ENCODE results near the gene ATP1A4. TPM values are rescaled to one million over a fixed set of nuclear protein-coding genes. Genes with fewer than 3 reads are reported as not detected.
"Not testable (repeated sequence)": the region's sequence is repeated elsewhere in the genome, so short reads cannot be mapped to it uniquely, and the experiment has no call there.

ATP1A4 gene
- total and polyA plus RNA-seq, 4 donors = not detected

DNA sequence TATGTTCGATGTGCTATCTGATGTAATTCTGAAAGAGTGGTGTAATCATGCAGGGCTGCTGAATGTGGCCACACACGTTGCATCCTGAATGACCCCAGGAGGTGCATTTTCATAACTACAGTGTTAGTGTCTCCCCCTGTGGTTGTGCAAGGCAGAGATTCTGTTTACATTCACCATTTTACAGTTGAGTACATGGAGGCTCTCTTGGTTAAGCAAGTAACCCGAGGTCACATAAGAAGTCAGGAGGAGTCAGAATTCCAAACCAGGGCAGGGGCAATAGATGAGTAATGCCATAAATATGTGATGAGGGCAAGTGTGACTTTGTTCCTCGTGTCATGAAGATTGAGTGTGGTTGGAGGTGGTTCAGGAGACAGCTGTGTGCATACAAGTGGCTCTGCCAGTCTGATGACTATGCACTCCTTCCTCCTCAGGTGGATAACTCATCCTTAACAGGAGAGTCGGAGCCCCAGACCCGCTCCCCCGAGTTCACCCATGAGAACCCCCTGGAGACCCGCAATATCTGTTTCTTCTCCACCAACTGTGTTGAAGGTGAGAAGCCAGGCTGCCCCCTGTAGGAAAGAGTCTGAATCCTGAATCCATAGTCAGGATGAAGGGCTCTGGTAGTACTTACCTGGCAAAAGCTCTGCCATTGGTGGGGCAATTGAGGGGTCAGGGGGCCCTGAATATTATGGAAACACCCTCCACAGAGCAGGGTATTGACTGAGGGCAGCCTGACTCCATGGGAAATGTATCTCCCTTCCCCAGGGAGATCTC is 26.5 kb upstream of the ATP1A4 start:
- no peaks in the 10 kb centered on the region for H3K36me3 ChIP-seq (ENCODE audit: control insufficient read depth in 4 of 4, insufficient read depth in 3 of 4, low read depth in 1 of 4, low read length in 3 of 4)
- no peak overlapping the region for H3K4me3 ChIP-seq (ENCODE audit: low read depth in 1 of 3, low read length in 3 of 3)
- H3K4me1 ChIP-seq (ENCODE audit: control insufficient read depth in 4 of 4, insufficient read depth in 4 of 4, low read length in 3 of 4) = no peaks in the 10 kb centered on the region
- no peak overlapping the region for H3K9ac ChIP-seq (ENCODE audit: low read depth in 1 of 2, low read length in 2 of 2)
- no peaks in the 10 kb centered on the region for H3K27me3 ChIP-seq (ENCODE audit: control insufficient read depth in 4 of 4, insufficient read depth in 4 of 4, low read length in 3 of 4)
- TF ChIP-seq ZBTB33 (IDR thresholded peaks at IDR 0.05) = no peak
- no peaks in the 10 kb centered on the region for H3K9me3 ChIP-seq (ENCODE audit: control insufficient read depth in 4 of 4, low read length in 3 of 4)
- H3K27ac ChIP-seq (ENCODE audit: low read depth in 1 of 2, low read length in 2 of 2) = no peak overlapping the region
- no peak for DNase-seq (ENCODE audit: low spot score)
- 86% methylated on average over 8 of the region's 8 CpGs for WGBS

GRCh38 chr1:160125746-160126145 is 25.7 kb upstream of the ATP1A4 start:
- H3K4me3 ChIP-seq (ENCODE audit: low read depth in 1 of 3, low read length in 3 of 3) = no peak overlapping the region
- H3K27me3 ChIP-seq (ENCODE audit: control insufficient read depth in 4 of 4, insufficient read depth in 4 of 4, low read length in 3 of 4) = no peaks in the 10 kb centered on the region
- no peaks in the 10 kb centered on the region for H3K36me3 ChIP-seq (ENCODE audit: control insufficient read depth in 4 of 4, insufficient read depth in 3 of 4, low read depth in 1 of 4, low read length in 3 of 4)
- no peaks in the 10 kb centered on the region for H3K9me3 ChIP-seq (ENCODE audit: control insufficient read depth in 4 of 4, low read length in 3 of 4)
- DNase-seq (ENCODE audit: low spot score) = no peak
- no peak overlapping the region for H3K9ac ChIP-seq (ENCODE audit: low read depth in 1 of 2, low read length in 2 of 2)
- TF ChIP-seq TAF1 (conservative IDR thresholded peaks at IDR 0.05) (no peak), JUND (IDR thresholded peaks at IDR 0.05) (no peak), REST (IDR thresholded peaks at IDR 0.05) (no peak), HNF4A (conservative IDR thresholded peaks at IDR 0.05) (no peak), FOXA1 (IDR thresholded peaks at IDR 0.05) (no peak), EGR1 (IDR thresholded peaks at IDR 0.05; ENCODE audit: low read depth in 2 of 2) (no peak), RXRA (IDR thresholded peaks at IDR 0.05) (no peak), SP1 (IDR thresholded peaks at IDR 0.05) (no peak), GABPA (IDR thresholded peaks at IDR 0.05 in 1 of 2, conservative IDR thresholded peaks at IDR 0.05 in 1 of 2) (no peak), YY1 (IDR thresholded peaks at IDR 0.05) (no peak), RAD21 (IDR thresholded peaks at IDR 0.05) (no peak)
- WGBS = 88% methylated on average over 1 of the region's 1 CpG
- H3K4me1 ChIP-seq (ENCODE audit: control insufficient read depth in 4 of 4, insufficient read depth in 4 of 4, low read length in 3 of 4) = no peaks in the 10 kb centered on the region
- no peak overlapping the region for H3K27ac ChIP-seq (ENCODE audit: low read depth in 1 of 2, low read length in 2 of 2)

- not testable (repeated sequence) for DNase-seq (ENCODE audit: low spot score); H3K9me3 ChIP-seq (ENCODE audit: control insufficient read depth in 4 of 4, low read length in 3 of 4); H3K27me3 ChIP-seq (ENCODE audit: control insufficient read depth in 4 of 4, insufficient read depth in 4 of 4, low read length in 3 of 4); H3K4me3 ChIP-seq (ENCODE audit: low read depth in 1 of 3, low read length in 3 of 3); H3K4me1 ChIP-seq (ENCODE audit: control insufficient read depth in 4 of 4, insufficient read depth in 4 of 4, low read length in 3 of 4); H3K27ac ChIP-seq (ENCODE audit: low read depth in 1 of 2, low read length in 2 of 2); H3K9ac ChIP-seq (ENCODE audit: low read depth in 1 of 2, low read length in 2 of 2); H3K36me3 ChIP-seq (ENCODE audit: control insufficient read depth in 4 of 4, insufficient read depth in 3 of 4, low read depth in 1 of 4, low read length in 3 of 4)
- 71% methylated on average over 4 of the region's 4 CpGs for WGBS
Measured at GRCh38 chr1:160126342-160126741, 25.1 kb upstream of the ATP1A4 start.
